Fibroblast of peridontal ligament (primary cell): Measurements from ENCODE around the gene TBC1D17.

Experiments
- DNase-seq: peaks from one replicate; pipeline ENCODE4 v3.0.0-alpha.2; 2010; ENCODE audit errors: extremely low read depth

The TBC1D17 gene

DNA sequence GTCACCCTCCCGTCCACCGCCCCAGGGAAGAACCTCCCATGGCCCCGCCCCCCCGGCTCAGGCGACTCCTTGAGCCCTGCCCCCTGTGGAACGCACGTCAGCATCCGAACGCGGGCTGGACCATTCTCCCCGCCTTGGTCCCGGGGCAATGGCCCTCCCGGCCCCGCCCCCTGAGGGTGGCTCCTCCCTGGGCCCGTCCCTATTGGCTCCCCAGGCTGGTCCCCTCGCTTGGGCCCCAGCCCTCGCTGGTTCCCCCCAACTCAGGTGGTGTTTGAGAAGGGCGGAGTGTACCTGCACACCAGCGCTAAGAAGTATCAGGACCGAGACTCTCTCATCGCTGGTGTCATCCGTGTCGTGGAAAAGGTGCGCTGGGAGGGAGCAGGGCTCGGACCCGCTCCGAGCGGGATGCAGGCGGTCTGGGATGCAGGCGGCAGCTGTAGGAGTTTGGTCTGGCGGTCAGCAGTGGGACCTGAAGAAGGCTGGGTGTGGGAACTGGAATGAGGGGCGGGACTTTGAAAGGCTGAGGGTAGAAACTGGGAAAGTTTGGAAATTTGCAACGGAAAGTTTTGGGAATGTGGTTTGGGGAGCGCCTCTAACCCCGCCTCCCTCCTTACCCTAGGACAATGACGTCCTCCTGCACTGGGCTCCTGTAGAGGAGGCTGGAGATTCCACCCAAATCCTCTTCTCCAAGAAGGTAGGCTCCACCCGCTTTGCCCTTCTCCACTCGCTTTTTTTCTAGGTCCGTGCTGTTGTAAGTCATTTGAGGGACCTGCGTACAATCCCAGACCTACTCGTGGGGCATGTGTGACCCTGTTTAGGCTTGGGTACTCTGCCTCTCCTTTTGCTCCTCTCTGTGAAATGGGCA is 609 bp downstream of the TBC1D17 start:
- DNase-seq = peak; percentile 95

DNA sequence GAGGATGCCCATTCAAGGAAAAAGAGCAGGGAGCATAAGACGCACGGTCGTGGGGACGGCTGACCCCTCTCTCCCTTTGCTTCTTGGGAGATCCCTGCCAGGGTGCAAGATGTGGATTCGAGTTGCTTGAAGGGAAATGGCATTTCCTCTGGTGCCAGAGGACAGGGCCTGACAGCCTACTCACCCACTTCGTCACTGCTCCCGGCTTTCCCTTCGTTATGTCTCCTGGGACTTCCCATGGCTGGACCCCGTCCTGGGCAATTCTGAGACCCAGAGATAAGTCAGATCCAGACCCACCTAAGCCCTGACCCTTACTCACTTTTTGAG is 1.2 kb downstream of the TBC1D17 start:
- DNase-seq = no peak

DNA sequence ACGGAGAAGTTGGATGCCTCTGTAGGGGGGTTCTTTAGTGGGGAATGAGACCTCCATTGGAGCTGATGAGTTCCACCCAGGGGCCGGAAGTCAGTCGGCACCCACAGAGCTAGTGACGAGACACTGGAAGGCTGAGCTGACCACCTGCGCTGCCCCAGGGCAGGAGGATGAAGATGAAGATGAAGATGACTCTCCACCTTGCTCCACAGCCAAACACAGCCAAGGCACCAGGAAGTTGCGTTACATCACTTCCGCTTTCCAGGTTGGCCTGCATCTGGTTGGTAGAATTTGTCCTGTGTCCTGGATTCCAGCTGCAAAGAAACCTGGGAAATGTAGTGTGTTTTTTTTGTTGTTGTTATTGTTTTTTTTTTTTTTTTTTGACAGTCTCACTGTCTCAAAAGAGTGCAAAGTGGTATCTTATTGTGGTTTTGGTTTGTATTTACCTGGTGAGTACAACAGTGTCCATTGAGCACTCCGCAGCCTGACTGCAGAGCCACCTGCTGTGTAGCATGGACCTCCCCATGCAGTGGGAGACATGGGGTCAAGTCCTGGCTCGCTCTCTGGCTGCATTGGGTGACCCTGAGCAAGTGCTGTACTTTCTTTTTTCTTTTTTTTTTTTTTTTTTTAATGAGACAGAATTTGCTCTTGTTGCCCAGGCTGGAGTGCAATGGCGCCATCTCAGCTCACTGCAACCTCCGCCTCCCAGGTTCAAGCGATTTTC is 1.9 kb downstream of the TBC1D17 start:
- DNase-seq = no peak

DNA sequence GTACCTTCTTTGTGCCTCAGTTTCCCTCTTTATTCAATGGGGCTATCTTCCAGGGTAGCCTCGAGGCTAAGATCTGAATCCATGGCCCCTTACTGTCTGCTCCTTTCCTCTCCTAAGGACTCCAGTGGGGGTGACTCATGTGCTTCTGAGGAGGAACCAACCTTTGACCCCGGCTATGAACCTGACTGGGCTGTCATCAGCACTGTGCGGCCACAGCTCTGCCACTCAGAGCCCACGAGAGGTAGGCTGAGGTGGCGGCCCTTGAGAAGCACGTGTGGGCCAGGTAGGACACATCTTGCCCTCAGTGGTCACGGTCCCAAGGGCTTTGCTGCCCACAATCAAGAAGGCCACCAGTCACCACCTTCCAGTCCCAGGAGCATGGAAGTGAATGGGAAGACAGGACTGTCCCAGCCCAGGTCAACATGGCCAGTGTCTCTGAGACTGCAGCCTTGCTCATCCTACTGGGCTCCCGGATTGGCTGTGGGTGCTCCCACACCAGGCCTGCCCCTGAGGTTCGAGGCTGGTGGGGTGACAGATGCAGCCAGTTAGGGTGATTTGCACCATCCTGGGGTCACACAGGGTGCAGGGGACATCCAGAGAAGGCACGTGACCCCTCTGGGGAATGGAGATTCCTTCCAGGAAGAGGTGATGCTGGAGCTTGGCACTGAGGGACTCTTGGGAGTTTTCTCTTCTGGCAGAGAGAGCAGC is 2.8 kb downstream of the TBC1D17 start:
- no peak for DNase-seq

- no peak for DNase-seq
Observed at GRCh38 chr19:49881186-49881585, 3.7 kb downstream of the TBC1D17 start.

- DNase-seq = no peak
Observed at GRCh38 chr19:49881672-49882394, 4.3 kb downstream of the TBC1D17 start.

GRCh38 chr19:49882643-49883042 is 5.1 kb downstream of the TBC1D17 start:
- DNase-seq = no peak

DNA sequence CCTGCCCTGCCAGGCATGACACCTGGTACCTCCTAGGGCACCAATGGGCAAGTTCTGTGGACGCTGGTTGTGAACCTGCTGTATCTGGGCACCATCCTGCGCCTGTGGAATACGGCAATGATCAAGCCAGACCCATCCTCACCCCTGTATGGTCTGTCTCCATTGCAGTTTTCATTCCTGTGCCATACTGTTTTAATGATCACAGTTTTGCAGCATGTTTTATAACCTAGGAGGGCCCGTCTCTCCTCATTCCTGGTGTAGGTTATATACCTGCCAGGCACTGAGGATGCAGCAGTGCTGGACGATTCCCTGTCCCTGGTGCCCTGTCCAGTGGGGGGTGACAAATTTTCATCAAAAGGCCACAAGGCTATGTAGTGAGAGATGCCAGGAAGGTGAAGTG is 5.6 kb downstream of the TBC1D17 start:
- no peak for DNase-seq

DNA sequence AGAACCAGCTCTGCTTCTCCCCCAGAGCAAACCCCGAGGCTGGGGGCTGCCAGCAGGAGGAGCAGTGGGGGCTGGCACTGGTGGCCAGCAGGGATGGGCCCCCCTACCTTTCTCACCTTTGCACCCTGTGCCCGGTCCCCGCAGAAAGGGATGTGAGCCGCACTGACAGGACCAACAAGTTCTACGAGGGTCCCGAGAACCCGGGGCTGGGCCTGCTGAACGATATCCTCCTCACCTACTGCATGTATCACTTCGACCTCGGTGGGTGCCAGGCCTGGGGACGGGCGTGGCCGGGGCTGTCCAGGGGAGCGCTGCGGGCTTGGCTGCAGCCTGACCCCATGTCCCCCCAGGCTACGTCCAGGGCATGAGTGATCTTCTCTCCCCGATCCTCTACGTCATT is 6.6 kb downstream of the TBC1D17 start:
- no peak for DNase-seq

- no peak for DNase-seq
Observed at GRCh38 chr19:49884760-49885159, 7.3 kb downstream of the TBC1D17 start.

- no peak for DNase-seq
Observed at GRCh38 chr19:49887037-49887664, 9.6 kb downstream of the TBC1D17 start.

GRCh38 chr19:49887665-49888509 is 10.4 kb downstream of the TBC1D17 start:
- no peak for DNase-seq

DNA sequence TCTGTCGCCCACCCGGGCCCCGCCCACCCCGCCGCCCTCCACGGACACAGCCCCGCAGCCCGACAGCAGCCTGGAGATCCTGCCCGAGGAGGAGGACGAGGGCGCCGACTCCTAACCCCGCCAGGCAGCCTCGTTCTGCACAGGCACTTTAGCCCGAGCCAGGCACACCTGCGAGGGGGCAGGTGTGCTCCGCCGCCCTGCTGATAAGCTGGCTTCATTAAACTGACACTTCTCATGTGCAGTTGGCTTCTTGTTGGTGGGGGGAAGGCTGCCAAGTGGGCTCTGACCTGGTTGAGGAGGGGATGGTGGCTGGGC is 11.0 kb downstream of the TBC1D17 start:
- DNase-seq = no peak

- DNase-seq = no peak
Observed at GRCh38 chr19:49889038-49889686, 11.7 kb downstream of the TBC1D17 start.

GRCh38 chr19:49889687-49890348 is 12.3 kb downstream of the TBC1D17 start:
- peak; percentile 36 for DNase-seq

- no peak for DNase-seq
Observed at GRCh38 chr19:49890349-49891311, 13.1 kb downstream of the TBC1D17 start.

DNA sequence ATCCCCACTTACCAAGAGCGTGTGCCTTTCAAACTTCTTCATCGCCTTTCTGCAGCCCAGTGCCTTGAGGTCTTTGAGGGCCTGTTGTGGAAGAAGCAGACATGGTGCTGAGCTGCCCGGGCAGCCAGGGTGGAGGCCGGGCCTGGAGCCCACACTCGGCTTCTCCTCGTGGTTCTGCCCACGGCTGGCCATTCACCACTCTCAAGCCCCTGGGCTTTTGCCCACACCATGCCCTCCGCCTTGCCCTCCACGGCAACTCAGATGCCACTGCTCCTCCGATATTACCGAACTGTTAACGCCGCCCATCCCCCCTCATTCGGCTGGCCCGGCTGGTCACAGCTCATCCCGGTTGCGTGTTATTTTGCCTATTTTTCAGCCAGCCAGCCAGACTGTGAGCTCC is 13.9 kb downstream of the TBC1D17 start:
- DNase-seq = no peak

GRCh38 chr19:49892716-49893115 is 15.2 kb downstream of the TBC1D17 start:
- DNase-seq = no peak
